GM19324 (cell line): ENCODE data around the gene APLP2.

Source experiments
- ATAC-seq: cut with Tn5 transposase; IDR thresholded peaks from one replicate; pipeline ENCODE4 v1.9.1; 2021; ENCODE audit warnings: mild to moderate bottlenecking, moderate library complexity; ENCODE audit not compliant: unreplicated experiment, low FRiP score

APLP2 gene

GRCh38 chr11:130141561-130142341, 72.1 kb downstream of the APLP2 start:
- no peak for ATAC-seq

- no peak for ATAC-seq
Measured at GRCh38 chr11:130144141-130144540, 74.4 kb downstream of the APLP2 start.

- ATAC-seq = no peak
Measured at GRCh38 chr11:130144861-130145281, 75.2 kb downstream of the APLP2 start.

GRCh38 chr11:130145311-130145812, 75.7 kb downstream of the APLP2 start:
- ATAC-seq = no peak

- no peak for ATAC-seq
Measured at GRCh38 chr11:130145975-130146776, 76.5 kb downstream of the APLP2 start.

GRCh38 chr11:130146796-130147195, 77.1 kb downstream of the APLP2 start:
- ATAC-seq = no peak

GRCh38 chr11:130148796-130149326, 79.2 kb downstream of the APLP2 start:
- ATAC-seq = no peak

GRCh38 chr11:130150790-130151189, 81.1 kb downstream of the APLP2 start:
- no peak for ATAC-seq

- ATAC-seq = no peak
Measured at GRCh38 chr11:130151196-130151595, 81.5 kb downstream of the APLP2 start.

- ATAC-seq = no peak
Measured at GRCh38 chr11:130156108-130157022, 86.7 kb downstream of the APLP2 start.

- ATAC-seq = no peak
Measured at GRCh38 chr11:130157101-130157500, 87.4 kb downstream of the APLP2 start.

- ATAC-seq = no peak
Measured at GRCh38 chr11:130157840-130158239, 88.1 kb downstream of the APLP2 start.

- ATAC-seq = no peak
Measured at GRCh38 chr11:130159139-130159538, 89.4 kb downstream of the APLP2 start.

GRCh38 chr11:130159657-130160497, 90.2 kb downstream of the APLP2 start, which contains the start of gene ST14:
Gene ST14 (plus strand): TSS chr11:130159782. CDS start chr11:130159980, 198 bp downstream.
- no peak for ATAC-seq

- ATAC-seq = no peak
Measured at GRCh38 chr11:130160498-130161155, 90.9 kb downstream of the APLP2 start.

- ATAC-seq = no peak
Measured at GRCh38 chr11:130161441-130162145, 91.9 kb downstream of the APLP2 start.

- ATAC-seq = no peak
Measured at GRCh38 chr11:130162733-130163132, 93.0 kb downstream of the APLP2 start.
